ENCODE measurements around the gene GALNT2.

GRCh38 chr1:230179249-230179648 is 112.2 kb downstream of the GALNT2 start:
- TF ChIP-seq CTCF (conservative IDR thresholded peaks at IDR 0.05; ENCODE audit: low read depth in 2 of 2): no peak
- no peak for TF ChIP-seq EZH2phosphoT487 (IDR thresholded peaks at IDR 0.05; ENCODE audit: unreplicated experiment)
- TF ChIP-seq REST (IDR thresholded peaks at IDR 0.05; ENCODE audit: unreplicated experiment): no peak
- TF ChIP-seq POLR2AphosphoS5 (IDR thresholded peaks at IDR 0.05; ENCODE audit: low read depth): no peak

All from GM23338 (cell line).